Effector memory CD8-positive, alpha-beta T cell (primary cell): Measurements from ENCODE around the gene FN1.
"Not testable (repeated sequence)": the region's sequence is repeated elsewhere in the genome, so short reads cannot be mapped to it uniquely, and the experiment has no call there.

Experiments used
- ATAC-seq: fragments of 150-1000 bp; cut with Tn5 transposase; replicated peaks from 2 replicates; pipeline ENCODE4 v1.10.0; 2021; ENCODE audit warnings: mild to moderate bottlenecking, moderate library complexity
- DNase-seq, 3 experiments: peaks; one replicate each; pipeline ENCODE4 v3.0.0; 2021
- H3K27ac Mint-ChIP-seq, 2 donors: one replicate each; pipeline ENCODE4 v1.8.0; 2022; ENCODE audit warnings: mild to moderate bottlenecking in 2 of 2, mixed read lengths in 2 of 2, moderate library complexity in 2 of 2
- H3K27me3 Mint-ChIP-seq, 2 donors: one replicate each; pipeline ENCODE4 v1.8.0; 2022; ENCODE audit warnings: mixed read lengths in 2 of 2
- H3K36me3 Mint-ChIP-seq: one replicate; pipeline ENCODE4 v1.8.0; 2022; ENCODE audit warnings: mild to moderate bottlenecking, moderate library complexity, mixed read lengths; ENCODE audit not compliant: insufficient read depth
- H3K4me1 Mint-ChIP-seq, 2 donors: one replicate each; pipeline ENCODE4 v1.8.0; 2022; ENCODE audit warnings: low read depth in 2 of 2, mixed read lengths in 2 of 2
- H3K4me3 Mint-ChIP-seq, 2 donors: one replicate each; pipeline ENCODE4 v1.8.0; 2022; ENCODE audit warnings: mild to moderate bottlenecking in 2 of 2, mixed read lengths in 2 of 2, moderate library complexity in 2 of 2
- H3K9me3 Mint-ChIP-seq, 2 donors: one replicate each; pipeline ENCODE4 v1.8.0; 2022; ENCODE audit warnings: mixed read lengths in 2 of 2

The FN1 gene

GRCh38 chr2:215311625-215312396 is 124.1 kb downstream of the FN1 start, which contains the start of gene ATIC:
Gene ATIC, plus strand, starts transcription at chr2:215312059. Its CDS starts 84 bp downstream, at chr2:215312143.
- Mint-ChIP-seq H3K9me3 (no peaks in the 10 kb centered on the region), H3K27ac (peak within 1 kb of the TSS; percentile 90 to 92), H3K27me3 (peaks cover 0 to 3% of the 10 kb centered on the region in 2 donors), H3K4me1 (peaks cover 14 to 33% of the 10 kb centered on the region in 2 donors), H3K4me3 (peak within 1 kb of the TSS; percentile 87 to 88), H3K36me3 (peaks cover 12% of the 10 kb centered on the region)
- DNase-seq (peak; percentile 81 to 84 (median 83)), ATAC-seq (peak; percentile 96)

- DNase-seq (peak in 1 of 3 experiments; percentile 10), ATAC-seq (peak; percentile 25)
- Mint-ChIP-seq H3K36me3 (peaks cover 12% of the 10 kb centered on the region), H3K4me1 (peaks cover 13 to 31% of the 10 kb centered on the region in 2 donors), H3K27ac (peak overlapping the region; percentile 90 to 92), H3K4me3 (peak overlapping the region; percentile 87 to 88)
- H3K27me3 Mint-ChIP-seq, H3K9me3 Mint-ChIP-seq: not testable (repeated sequence)
These were observed 124.6 kb downstream of the FN1 start for GRCh38 chr2:215311259-215311624.
